Jurkat, Clone E6-1 (cell line): ENCODE measurements around the gene MED27.

ENCODE experiments used
- DNase-seq: peaks from one replicate; pipeline ENCODE4 v3.0.0-alpha.2; 2011; ENCODE audit warnings: low read depth, low spot score
- H3K4me3 ChIP-seq: 2 replicates; pipeline ENCODE4 v1.5.1; 2011; ENCODE audit warnings: mild to moderate bottlenecking, low read length, control low read depth, moderate library complexity

MED27 gene

DNA sequence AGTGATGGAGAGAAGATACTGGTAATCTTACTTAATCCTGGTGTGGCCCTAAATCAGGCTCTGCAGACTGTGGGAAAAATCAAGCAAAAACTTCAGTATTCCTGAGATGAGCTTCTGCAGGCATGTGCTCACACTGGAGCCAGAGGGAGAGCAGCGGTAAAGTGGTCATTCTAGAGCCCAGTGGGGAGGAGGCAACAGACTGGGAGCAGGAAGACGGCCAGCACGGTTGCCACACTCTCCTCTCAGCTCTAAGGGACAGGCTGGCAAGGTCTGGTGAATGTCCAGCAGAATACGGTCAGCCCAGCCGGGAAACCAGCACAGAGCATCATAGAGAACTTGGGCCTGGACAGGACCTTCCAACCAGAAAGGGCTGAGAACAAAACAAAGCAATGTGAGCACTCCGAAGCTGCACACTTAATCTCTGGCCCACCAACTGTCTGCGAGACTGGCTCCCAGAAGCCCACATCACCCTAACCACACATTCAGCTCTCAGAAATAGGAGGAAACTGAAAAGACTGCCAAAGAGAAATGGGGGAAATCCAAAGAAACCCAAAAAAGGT, 30.3 kb downstream of the MED27 start:
- no peak for DNase-seq
- H3K4me3 ChIP-seq, result no peak overlapping the region

- no peak overlapping the region for H3K4me3 ChIP-seq
- DNase-seq, result no peak
These were observed 31.5 kb downstream of the MED27 start for GRCh38 chr9:132048201-132048600.

DNA sequence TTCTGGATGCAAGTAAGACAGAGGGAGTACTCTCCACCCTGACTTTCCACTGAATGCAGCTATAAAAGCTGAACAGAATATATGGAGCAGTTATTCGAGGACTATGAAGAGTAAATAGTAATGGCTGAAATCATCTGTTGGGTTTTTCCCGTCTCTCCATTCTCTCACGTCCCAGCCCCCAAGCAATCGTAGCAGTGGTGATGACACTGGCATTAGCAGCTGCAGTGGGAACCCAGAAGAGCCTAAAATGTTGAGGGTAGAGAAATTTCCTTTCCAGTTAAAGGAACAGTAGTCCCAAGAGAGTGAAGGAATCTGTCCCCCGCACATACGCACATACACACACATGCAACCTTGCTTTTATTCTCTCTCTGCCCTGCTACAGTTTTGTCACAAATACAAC, 33.2 kb downstream of the MED27 start:
- H3K4me3 ChIP-seq, result no peak overlapping the region
- DNase-seq, result no peak

GRCh38 chr9:132044176-132044875, 35.3 kb downstream of the MED27 start:
- no peak for DNase-seq
- H3K4me3 ChIP-seq, result no peak overlapping the region

GRCh38 chr9:132043708-132044107, 36.0 kb downstream of the MED27 start:
- DNase-seq, result no peak
- no peak overlapping the region for H3K4me3 ChIP-seq

DNA sequence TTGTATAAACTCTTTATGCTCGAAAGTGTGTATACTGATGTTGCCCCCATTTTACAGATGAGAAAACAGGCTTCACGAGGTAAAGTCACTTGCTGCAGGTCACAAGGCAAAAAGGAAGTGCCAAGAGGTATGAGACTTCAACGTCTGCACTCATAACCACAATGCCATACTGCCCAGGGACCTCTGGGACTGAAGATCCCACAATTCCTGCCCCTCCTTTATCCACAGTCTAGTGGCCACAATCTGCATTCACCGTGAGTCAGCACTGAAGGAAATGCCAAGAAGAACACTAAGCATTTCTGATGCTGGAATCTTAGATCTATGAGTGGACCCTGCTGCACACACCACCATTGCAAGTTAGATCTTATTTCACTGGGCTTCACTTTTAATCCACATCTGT, 37.3 kb downstream of the MED27 start:
- DNase-seq, result no peak
- H3K4me3 ChIP-seq, result no peak overlapping the region

DNA sequence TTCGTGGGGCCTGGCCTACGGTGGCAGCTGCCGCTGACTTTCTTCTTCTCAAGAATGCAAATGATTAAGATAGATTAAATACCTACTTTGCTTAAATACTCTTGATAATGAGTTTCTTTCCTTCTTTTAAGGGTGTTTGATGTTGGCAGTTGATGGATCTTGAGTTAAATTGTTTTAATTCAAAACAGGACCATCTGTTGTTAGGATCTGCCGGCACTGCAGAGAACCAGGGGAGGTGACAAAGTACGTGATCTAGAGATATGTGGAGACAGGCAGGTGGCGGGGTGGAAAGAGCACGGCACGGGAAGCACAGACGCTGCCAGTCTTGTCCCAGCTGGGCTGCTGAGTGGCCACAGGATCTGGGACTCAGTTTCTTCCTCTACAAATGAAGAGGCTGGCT, 37.9 kb downstream of the MED27 start:
- H3K4me3 ChIP-seq, result no peak overlapping the region
- DNase-seq, result no peak

DNA sequence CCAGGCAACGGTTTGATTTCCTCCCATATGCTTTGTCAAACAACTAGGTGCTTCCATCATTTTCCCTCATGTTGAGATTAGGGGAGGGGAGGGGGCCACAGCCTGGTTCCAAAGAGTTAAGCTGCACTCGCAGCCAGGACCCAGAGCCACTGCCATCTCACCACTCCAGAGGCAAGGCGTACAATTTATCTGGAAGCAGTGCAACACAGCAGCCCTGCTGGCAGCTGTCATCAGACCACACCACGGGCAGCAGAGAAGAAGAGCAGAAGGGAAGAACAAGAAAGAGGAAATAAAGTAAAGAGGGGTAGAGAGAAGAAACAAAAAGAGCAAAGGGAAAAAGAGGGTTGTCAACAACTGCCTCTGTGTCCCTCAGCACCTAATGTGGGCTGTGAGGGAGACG, 38.9 kb downstream of the MED27 start:
- no peak overlapping the region for H3K4me3 ChIP-seq
- DNase-seq, result no peak

DNA sequence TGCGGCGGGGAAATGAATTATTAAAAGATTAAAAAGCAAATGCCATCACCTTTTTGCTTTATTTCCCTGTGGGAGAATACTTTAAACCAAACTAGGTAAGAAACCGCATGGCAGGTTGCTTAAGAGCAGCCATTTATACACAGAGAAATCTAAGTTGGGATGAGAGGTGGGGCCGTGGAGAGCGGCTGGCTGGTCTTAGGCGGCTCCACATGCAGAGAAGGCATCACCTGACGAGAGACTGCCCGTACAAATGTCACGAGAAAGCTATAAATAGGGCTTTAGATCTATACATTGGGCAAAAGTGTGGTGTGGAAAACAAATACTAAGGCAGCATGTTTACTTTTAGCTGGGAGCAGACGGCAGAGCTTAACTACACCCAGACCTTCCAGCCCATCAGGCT, 39.4 kb downstream of the MED27 start:
- no peak overlapping the region for H3K4me3 ChIP-seq
- no peak for DNase-seq

- no peak overlapping the region for H3K4me3 ChIP-seq
- no peak for DNase-seq
These were observed 40.4 kb downstream of the MED27 start for GRCh38 chr9:132039284-132039683.

DNA sequence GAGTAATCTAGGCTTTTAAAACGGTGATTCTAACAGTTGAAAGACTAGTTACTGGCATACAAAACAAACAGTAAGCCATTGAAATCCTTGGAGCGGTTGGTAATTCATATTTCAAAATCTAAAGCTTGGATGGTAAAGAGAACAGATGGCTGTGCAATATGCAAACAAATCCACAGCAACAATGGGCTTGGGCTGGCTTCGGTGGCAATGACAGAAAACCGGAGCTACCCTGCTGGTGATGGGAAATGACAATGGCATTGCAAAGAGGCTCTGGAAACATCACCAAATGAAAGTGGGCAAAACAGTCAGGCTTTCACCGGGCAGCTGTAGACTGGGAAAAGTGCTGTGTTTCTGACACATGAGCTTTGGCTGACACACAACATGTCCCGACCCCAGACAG, 42.2 kb downstream of the MED27 start:
- H3K4me3 ChIP-seq, result no peak overlapping the region
- DNase-seq, result no peak

- DNase-seq, result no peak
- no peak overlapping the region for H3K4me3 ChIP-seq
These were observed 43.1 kb downstream of the MED27 start for GRCh38 chr9:132036521-132036920.

DNA sequence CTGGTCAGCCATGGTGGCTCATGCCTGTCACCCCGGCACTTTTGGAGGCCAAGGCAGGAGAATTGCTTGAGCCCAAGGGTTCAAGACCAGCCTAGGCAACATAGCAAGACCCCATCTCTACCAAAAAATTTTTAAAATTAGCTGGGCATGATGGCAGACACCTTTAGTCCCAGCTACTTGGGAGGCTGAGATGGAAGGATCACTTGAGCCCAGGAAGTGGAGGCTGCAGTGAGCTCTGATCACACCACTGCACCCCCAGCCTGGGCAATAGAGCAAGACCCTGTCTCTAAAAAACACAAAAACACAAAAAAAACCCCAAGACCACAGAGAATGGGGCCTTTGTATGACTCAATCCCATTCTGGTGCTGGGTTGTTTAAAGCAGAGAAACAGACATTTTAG, 44.0 kb downstream of the MED27 start:
- no peak for DNase-seq
- no peak overlapping the region for H3K4me3 ChIP-seq

GRCh38 chr9:132032238-132032950, 47.3 kb downstream of the MED27 start:
- no peak overlapping the region for H3K4me3 ChIP-seq
- DNase-seq, result no peak

- H3K4me3 ChIP-seq, result no peak overlapping the region
- DNase-seq, result peak; percentile 18
These were observed 48.0 kb downstream of the MED27 start for GRCh38 chr9:132031467-132032237.

DNA sequence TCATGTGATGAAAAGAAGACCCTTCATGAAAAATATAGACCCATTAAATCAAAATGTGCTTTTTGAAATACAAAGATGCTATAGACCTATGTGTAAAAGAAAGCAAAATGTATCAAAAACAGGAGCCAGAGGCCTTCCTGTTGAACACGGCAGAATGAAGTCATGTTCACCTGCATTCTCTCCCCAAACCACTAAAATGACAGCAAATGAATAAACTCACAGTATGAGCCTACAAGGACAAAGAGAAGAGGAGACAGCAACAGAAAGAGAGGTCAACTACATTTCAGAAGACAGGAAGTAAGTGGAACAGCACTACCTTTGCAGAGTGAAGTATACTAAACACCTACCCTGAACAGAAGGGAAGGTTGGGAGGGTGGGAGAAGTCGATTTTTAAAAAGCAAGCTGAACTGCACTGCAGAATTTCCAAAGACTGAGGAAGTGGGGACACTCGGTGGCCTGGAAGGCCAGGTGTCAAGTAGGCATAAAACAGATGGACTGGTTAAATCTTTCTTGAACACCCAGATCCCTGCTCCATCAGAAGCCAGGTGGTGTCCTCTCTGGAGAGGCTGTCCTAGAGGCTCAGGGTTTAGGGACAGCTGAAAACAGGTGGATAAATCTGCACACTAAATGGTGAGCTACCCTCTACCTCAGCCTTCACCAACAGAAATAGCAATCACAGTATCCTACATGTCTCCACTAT, 48.9 kb downstream of the MED27 start:
- no peak for DNase-seq

DNA sequence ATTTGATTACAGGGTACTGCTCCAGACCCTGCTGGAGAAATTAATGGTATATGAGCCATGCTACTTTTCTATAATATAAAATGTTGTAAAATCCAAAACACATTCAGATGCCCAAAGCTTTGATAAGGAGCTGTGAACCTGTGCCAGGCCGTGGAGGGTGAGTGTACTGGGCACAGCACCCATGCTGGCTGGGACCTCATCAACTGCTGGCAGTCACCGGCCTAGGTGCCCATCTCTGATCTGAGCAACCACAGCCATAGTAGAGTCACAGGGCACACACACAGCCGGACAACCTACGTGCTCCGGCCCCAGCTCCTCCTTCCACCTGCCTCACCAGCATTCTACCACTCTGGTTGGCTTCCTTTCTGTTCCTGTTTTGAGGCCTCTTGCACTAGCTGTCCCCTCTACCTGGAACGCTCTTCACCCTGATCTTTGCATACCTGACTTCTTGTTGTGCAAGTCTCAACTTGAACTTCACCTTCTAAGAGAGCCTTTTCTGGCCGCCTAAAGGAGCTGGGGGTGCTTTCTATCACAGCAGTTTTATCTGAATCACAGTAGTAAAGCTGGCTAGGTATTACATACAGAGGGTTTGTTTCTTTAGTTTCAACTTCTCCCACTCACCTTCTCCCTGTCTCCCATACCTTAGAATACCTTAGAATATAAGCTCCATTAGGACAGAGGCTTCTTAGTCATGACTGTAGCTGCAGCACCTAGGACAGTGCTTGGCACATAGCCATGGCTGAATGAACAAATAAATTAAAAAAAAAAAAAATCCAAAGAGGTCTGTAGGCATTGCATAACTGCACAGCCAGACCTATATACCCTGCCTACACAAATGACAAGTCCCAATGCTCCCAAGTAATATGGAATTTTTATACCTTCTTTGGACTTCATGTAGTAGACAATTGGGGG, 51.7 kb downstream of the MED27 start:
- no peak for DNase-seq

More for the DNA sequence above, 48.9 kb downstream of the MED27 start:
- H3K4me3 ChIP-seq, result no peak overlapping the region

DNA sequence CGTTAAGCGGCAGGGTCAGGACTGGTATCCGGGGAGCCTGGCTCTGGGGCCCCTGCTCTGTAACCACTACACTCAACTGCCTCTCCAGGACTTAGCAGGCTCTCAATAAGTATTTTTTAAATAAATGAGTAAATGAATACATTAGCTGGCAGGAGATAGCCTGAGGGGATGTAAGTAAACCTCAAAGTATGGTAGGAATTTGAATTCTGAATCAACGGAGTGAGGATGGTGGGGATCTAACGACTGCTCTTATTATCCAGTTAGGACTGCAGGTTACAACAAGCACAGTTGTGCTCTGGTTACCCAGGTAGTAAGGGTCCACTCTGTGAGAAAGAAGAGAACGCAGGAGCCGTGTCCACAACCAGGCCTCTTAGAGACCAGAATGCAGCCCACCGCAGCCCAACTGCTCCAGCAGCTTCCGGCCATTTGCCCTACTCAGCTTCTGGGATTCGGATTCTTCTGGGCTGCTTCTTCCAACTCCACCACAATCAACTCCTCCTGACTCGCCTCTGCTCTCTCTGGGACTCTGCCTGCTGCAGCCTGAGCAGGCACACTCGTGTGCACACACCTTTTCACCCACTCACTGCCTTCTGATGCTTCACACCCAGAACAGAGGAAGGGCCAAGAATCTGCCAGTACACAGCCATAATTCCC, 52.6 kb downstream of the MED27 start:
- DNase-seq, result no peak
- H3K4me3 ChIP-seq, result no peak overlapping the region

More for the DNA sequence above, 51.7 kb downstream of the MED27 start:
- no peak overlapping the region for H3K4me3 ChIP-seq
